DOHH2 (cell line): ENCODE data around the gene YWHAE.

Source experiments
- H3F3A ChIP-seq: fragments of 200-600 bp; sonication (generic), shearing (Covaris generic); 2 replicates; pipeline ENCODE4 v1.6.0; 2016; ENCODE audit warnings: antibody characterized with exemption, mild to moderate bottlenecking; ENCODE audit not compliant: control insufficient read depth, insufficient read depth
- H3K27ac ChIP-seq: fragments of 200-600 bp; sonication (generic); 2 replicates; pipeline ENCODE4 v1.5.1; 2014; ENCODE audit warnings: low read depth, mild to moderate bottlenecking, low read length, moderate library complexity
- H3K27me3 ChIP-seq: fragments of 200-600 bp; sonication (generic); 2 replicates; pipeline ENCODE4 v1.6.1; 2014; ENCODE audit warnings: mild to moderate bottlenecking, low read length, mixed read lengths; ENCODE audit not compliant: control insufficient read depth
- H3K36me3 ChIP-seq: fragments of 200-600 bp; sonication (generic); 2 replicates; pipeline ENCODE4 v1.6.1; 2014; ENCODE audit warnings: mild to moderate bottlenecking, low read length, moderate library complexity, mixed read lengths; ENCODE audit not compliant: control insufficient read depth
- H3K4me1 ChIP-seq: fragments of 200-600 bp; sonication (generic); 2 replicates; pipeline ENCODE4 v1.6.1; 2014; ENCODE audit warnings: mild to moderate bottlenecking, low read length, mixed read lengths; ENCODE audit not compliant: control insufficient read depth
- H3K4me2 ChIP-seq: fragments of 200-600 bp; sonication (generic); 2 replicates; pipeline ENCODE4 v1.6.0; 2014; ENCODE audit warnings: mild to moderate bottlenecking, low read length, moderate library complexity
- H3K4me3 ChIP-seq: fragments of 200-600 bp; sonication (generic); 2 replicates; pipeline ENCODE4 v1.5.1; 2014; ENCODE audit warnings: mild to moderate bottlenecking, low read length, mixed read lengths
- H3K79me2 ChIP-seq: fragments of 200-600 bp; sonication (generic); 2 replicates; pipeline ENCODE4 v1.6.1; 2014; ENCODE audit warnings: mild to moderate bottlenecking, low read length, mixed read lengths; ENCODE audit not compliant: control insufficient read depth
- H3K9me2 ChIP-seq: fragments of 200-600 bp; sonication (generic); replicated peaks from 2 replicates; pipeline ENCODE4 v1.6.1; 2014; ENCODE audit warnings: mild to moderate bottlenecking, low read length, mixed read lengths; ENCODE audit not compliant: control insufficient read depth
- H3K9me3 ChIP-seq: fragments of 200-600 bp; sonication (generic); 2 replicates; pipeline ENCODE4 v1.6.1; 2014; ENCODE audit warnings: antibody characterized with exemption, low read length, mixed read lengths; ENCODE audit not compliant: control insufficient read depth, insufficient read depth
- H4K20me1 ChIP-seq: fragments of 200-600 bp; sonication (generic); 2 replicates; pipeline ENCODE4 v1.6.0; 2014; ENCODE audit warnings: low read depth, mild to moderate bottlenecking, antibody characterized with exemption, low read length, moderate library complexity; ENCODE audit not compliant: control insufficient read depth, insufficient read depth
- EZH2phosphoT487 ChIP-seq: fragments of 200-600 bp; sonication (generic); IDR thresholded peaks from 2 replicates; pipeline ENCODE4 v1.6.1; 2017; ENCODE audit warnings: borderline replicate concordance, mild to moderate bottlenecking, antibody characterized with exemption, low read length, moderate library complexity, mixed read lengths
- TF ChIP-seq, protein P1 (sequence below): fragments of 200-600 bp; sonication (generic); IDR thresholded peaks from one replicate; pipeline ENCODE4 v1.5.1; 2014; ENCODE audit warnings: antibody characterized with exemption, mild to moderate bottlenecking, low read depth, low read length; ENCODE audit not compliant: poor library complexity, severe bottlenecking

The YWHAE gene

DNA sequence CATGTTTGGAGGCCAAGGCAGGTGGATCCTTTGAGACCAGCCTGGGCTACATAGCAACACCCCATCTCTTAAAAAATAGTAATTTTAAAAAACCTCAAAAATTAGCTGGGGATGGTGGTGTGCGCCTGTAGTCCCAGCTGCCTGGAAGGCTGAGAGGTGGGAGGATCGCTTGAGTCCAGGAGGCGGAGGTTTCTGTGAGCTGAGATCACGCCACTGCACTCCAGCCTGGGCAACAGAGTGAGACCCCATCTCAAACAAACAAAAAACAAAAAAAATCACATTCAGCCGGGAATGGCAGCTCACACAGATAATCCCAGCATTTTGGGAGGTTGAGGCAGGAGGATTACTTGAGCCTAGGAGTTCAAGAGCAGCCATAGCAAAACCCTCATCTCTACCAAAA is 16.4 kb upstream of the YWHAE start:
- Histone ChIP-seq H3K9me3 (no peaks in the 10 kb centered on the region), H3F3A (peaks cover 3% of the 10 kb centered on the region), H3K79me2 (no peaks in the 10 kb centered on the region), H3K9me2 (no peaks in the 10 kb centered on the region), H3K4me3 (no peak overlapping the region), H3K36me3 (peaks cover 11% of the 10 kb centered on the region), H3K27me3 (no peaks in the 10 kb centered on the region), H3K27ac (no peak overlapping the region), H4K20me1 (no peaks in the 10 kb centered on the region), H3K4me1 (no peaks in the 10 kb centered on the region), H3K4me2 (no peak overlapping the region)
- TF ChIP-seq, protein P1, sequence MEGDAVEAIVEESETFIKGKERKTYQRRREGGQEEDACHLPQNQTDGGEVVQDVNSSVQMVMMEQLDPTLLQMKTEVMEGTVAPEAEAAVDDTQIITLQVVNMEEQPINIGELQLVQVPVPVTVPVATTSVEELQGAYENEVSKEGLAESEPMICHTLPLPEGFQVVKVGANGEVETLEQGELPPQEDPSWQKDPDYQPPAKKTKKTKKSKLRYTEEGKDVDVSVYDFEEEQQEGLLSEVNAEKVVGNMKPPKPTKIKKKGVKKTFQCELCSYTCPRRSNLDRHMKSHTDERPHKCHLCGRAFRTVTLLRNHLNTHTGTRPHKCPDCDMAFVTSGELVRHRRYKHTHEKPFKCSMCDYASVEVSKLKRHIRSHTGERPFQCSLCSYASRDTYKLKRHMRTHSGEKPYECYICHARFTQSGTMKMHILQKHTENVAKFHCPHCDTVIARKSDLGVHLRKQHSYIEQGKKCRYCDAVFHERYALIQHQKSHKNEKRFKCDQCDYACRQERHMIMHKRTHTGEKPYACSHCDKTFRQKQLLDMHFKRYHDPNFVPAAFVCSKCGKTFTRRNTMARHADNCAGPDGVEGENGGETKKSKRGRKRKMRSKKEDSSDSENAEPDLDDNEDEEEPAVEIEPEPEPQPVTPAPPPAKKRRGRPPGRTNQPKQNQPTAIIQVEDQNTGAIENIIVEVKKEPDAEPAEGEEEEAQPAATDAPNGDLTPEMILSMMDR = no peak
- TF ChIP-seq EZH2phosphoT487 = no peak

- H3K36me3 ChIP-seq = no peaks in the 10 kb centered on the region
- no peak for TF ChIP-seq EZH2phosphoT487
- TF ChIP-seq, protein P1 = no peak
- H3K27me3 ChIP-seq = no peaks in the 10 kb centered on the region
- H3K27ac ChIP-seq = no peak overlapping the region
- no peaks in the 10 kb centered on the region for H3K9me3 ChIP-seq
- no peaks in the 10 kb centered on the region for H3K79me2 ChIP-seq
- H3F3A ChIP-seq = peaks cover 3% of the 10 kb centered on the region; the same call in 1 of the 2 replicates
- H3K4me3 ChIP-seq = no peak overlapping the region
- no peak overlapping the region for H3K4me2 ChIP-seq
- no peaks in the 10 kb centered on the region for H3K9me2 ChIP-seq
- no peaks in the 10 kb centered on the region for H4K20me1 ChIP-seq
- no peaks in the 10 kb centered on the region for H3K4me1 ChIP-seq
Measured at GRCh38 chr17:1414634-1415033, 14.6 kb upstream of the YWHAE start.

DNA sequence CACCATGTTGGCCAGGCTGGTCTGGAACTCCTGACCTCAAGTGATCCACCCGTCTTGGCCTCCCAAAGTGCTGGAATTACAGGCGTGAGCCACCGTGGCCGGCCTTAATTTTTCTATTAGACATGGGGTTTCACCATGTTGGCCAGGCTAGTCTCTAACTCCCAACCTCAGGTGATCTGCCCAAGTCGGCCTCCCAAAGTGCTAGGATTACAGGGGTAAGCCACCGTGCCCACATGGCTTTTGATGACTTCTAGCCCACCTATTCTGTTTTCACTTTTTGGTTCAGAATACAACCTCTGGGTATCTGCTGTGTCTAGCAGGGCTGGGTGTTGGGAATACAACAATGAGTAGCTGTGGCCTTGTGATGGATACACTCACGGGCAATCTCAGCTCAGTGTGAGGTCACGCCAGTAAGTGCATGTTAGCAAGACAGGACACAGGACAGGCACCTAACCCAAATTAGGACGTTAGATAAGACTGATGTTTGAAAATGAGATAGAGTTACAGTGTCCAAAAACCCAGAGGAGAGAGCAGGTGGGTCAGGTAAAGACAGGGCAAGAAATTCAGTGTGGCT is 14.1 kb upstream of the YWHAE start:
- Histone ChIP-seq H3K4me2 (no peak overlapping the region), H3K4me1 (no peaks in the 10 kb centered on the region), H3K27ac (no peak overlapping the region)

More for the DNA sequence above, 14.1 kb upstream of the YWHAE start:
- Histone ChIP-seq H3K4me3 (no peak overlapping the region), H3K79me2 (no peaks in the 10 kb centered on the region), H3K36me3 (no peaks in the 10 kb centered on the region), H3K9me2 (no peaks in the 10 kb centered on the region), H3K9me3 (no peaks in the 10 kb centered on the region), H3K27me3 (no peaks in the 10 kb centered on the region), H3F3A (peaks cover 3% of the 10 kb centered on the region; the same call in 1 of the 2 replicates), H4K20me1 (no peaks in the 10 kb centered on the region)
- TF ChIP-seq EZH2phosphoT487 = no peak
- TF ChIP-seq, protein P1 = no peak
